ENCODE measurements around the gene KRT20. TPM values are rescaled to one million over a fixed set of nuclear protein-coding genes. Genes with fewer than 3 reads are reported as not detected.
A peak's percentile ranks its signal among the peaks of the same experiment; 100 is the strongest.
"Not testable (repeated sequence)": the region's sequence is repeated elsewhere in the genome, so short reads cannot be mapped to it uniquely, and the experiment has no call there.

KRT20 gene
- total and polyA plus RNA-seq, 2 experiments from 2014 or later = not detected

GRCh38 chr17:40921026-40921425, 36.0 kb upstream of the KRT20 start:
- TF ChIP-seq, protein P1, sequence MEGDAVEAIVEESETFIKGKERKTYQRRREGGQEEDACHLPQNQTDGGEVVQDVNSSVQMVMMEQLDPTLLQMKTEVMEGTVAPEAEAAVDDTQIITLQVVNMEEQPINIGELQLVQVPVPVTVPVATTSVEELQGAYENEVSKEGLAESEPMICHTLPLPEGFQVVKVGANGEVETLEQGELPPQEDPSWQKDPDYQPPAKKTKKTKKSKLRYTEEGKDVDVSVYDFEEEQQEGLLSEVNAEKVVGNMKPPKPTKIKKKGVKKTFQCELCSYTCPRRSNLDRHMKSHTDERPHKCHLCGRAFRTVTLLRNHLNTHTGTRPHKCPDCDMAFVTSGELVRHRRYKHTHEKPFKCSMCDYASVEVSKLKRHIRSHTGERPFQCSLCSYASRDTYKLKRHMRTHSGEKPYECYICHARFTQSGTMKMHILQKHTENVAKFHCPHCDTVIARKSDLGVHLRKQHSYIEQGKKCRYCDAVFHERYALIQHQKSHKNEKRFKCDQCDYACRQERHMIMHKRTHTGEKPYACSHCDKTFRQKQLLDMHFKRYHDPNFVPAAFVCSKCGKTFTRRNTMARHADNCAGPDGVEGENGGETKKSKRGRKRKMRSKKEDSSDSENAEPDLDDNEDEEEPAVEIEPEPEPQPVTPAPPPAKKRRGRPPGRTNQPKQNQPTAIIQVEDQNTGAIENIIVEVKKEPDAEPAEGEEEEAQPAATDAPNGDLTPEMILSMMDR (IDR thresholded peaks at IDR 0.05; ENCODE audit: low read depth, low read length) = no peak
- Histone ChIP-seq H3K27me3 (peaks cover 39% of the 10 kb centered on the region), H3K27ac (no peak overlapping the region), H3K36me3 (no peaks in the 10 kb centered on the region), H3K4me3 (no peak overlapping the region), H3K9me3 (ENCODE audit: low read depth) (no peaks in the 10 kb centered on the region), H3K4me1 (ENCODE audit: low read depth) (no peaks in the 10 kb centered on the region)
- DNase-seq (ENCODE audit: low read depth in 1 of 2, low spot score in 1 of 2) = no peak

DNA sequence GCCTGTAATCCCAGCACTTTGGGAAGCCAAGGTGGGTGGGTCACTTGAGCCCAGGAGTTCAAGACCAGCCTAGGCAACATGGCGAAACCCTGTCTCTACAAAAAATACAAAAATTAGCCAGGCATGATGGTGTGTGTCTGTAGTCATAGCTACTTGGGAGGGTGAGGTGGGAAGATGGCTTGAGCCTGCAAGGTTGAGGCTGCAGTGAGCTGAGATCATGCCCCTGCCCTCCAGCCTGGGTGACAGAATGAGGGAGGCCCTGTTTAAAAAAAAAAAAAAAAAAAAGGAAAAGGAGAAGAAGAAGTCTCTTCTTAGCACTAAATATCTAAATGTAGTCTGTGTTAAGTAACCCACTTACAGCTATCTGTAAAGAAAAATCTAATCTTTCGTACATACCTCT, 32.1 kb upstream of the KRT20 start:
- H3K4me3 ChIP-seq; DNase-seq (ENCODE audit: low read depth in 1 of 2, low spot score in 1 of 2); H3K36me3 ChIP-seq; H3K4me1 ChIP-seq (ENCODE audit: low read depth); H3K9me3 ChIP-seq (ENCODE audit: low read depth); H3K27ac ChIP-seq: not testable (repeated sequence)
- H3K27me3 ChIP-seq = peaks cover 39% of the 10 kb centered on the region

DNA sequence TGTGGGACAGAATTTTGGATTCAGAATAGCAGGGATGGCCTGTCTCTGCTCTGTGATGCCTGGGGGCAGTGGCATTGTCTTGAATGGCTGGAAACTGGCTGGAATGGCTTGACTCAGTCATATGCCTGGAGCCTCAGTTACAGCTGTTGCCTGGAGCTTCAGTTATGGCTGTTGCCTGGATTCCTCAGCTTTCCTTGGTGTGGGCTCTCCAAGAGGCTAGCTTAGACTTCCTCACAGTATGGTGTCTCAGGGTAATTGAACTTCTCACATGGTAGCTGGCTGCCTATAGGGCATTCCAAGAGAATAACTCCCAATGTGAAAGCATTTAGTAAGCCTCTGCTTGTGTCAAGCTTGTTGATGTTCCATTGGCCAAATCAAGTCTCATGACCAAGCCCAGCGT, 31.3 kb upstream of the KRT20 start:
- TF ChIP-seq, protein P1 (IDR thresholded peaks at IDR 0.05; ENCODE audit: low read depth, low read length) = no peak
- H3K27ac ChIP-seq = no peak overlapping the region
- peaks cover 4% of the 10 kb centered on the region for H3K4me1 ChIP-seq (ENCODE audit: low read depth)
- peaks cover 40% of the 10 kb centered on the region for H3K27me3 ChIP-seq
- DNase-seq (ENCODE audit: low read depth in 1 of 2, low spot score in 1 of 2) = no peak
- H3K9me3 ChIP-seq (ENCODE audit: low read depth) = no peaks in the 10 kb centered on the region
- H3K36me3 ChIP-seq = no peaks in the 10 kb centered on the region
- H3K4me3 ChIP-seq = no peak overlapping the region

- H3K27me3 ChIP-seq = peaks cover 46% of the 10 kb centered on the region
- TF ChIP-seq, protein P1 (IDR thresholded peaks at IDR 0.05; ENCODE audit: low read depth, low read length) = no peak
- no peaks in the 10 kb centered on the region for H3K9me3 ChIP-seq (ENCODE audit: low read depth)
- H3K27ac ChIP-seq = no peak overlapping the region
- H3K36me3 ChIP-seq = no peaks in the 10 kb centered on the region
- no peak for DNase-seq (ENCODE audit: low read depth in 1 of 2, low spot score in 1 of 2)
- no peak overlapping the region for H3K4me3 ChIP-seq
- peaks cover 4% of the 10 kb centered on the region for H3K4me1 ChIP-seq (ENCODE audit: low read depth)
Measured at GRCh38 chr17:40915721-40916256, 30.7 kb upstream of the KRT20 start.

- H3K27me3 ChIP-seq = peaks cover 48% of the 10 kb centered on the region
- H3K4me1 ChIP-seq (ENCODE audit: low read depth) = peaks cover 4% of the 10 kb centered on the region
- no peaks in the 10 kb centered on the region for H3K36me3 ChIP-seq
- peak in 1 of 2 donors; percentile 68 for DNase-seq (ENCODE audit: low read depth in 1 of 2, low spot score in 1 of 2)
- H3K27ac ChIP-seq = no peak overlapping the region
- TF ChIP-seq, protein P1 (IDR thresholded peaks at IDR 0.05; ENCODE audit: low read depth, low read length) = no peak
- H3K4me3 ChIP-seq = no peak overlapping the region
- no peaks in the 10 kb centered on the region for H3K9me3 ChIP-seq (ENCODE audit: low read depth)
Measured at GRCh38 chr17:40915199-40915661, 30.2 kb upstream of the KRT20 start.

- no peaks in the 10 kb centered on the region for H3K9me3 ChIP-seq (ENCODE audit: low read depth)
- H3K4me1 ChIP-seq (ENCODE audit: low read depth) = peaks cover 4% of the 10 kb centered on the region
- H3K36me3 ChIP-seq = no peaks in the 10 kb centered on the region
- no peak overlapping the region for H3K4me3 ChIP-seq
- DNase-seq (ENCODE audit: low read depth in 1 of 2, low spot score in 1 of 2) = no peak
- no peak overlapping the region for H3K27ac ChIP-seq
- H3K27me3 ChIP-seq = peaks cover 45% of the 10 kb centered on the region
- TF ChIP-seq, protein P1 (IDR thresholded peaks at IDR 0.05; ENCODE audit: low read depth, low read length) = no peak
Measured at GRCh38 chr17:40914075-40914855, 29.2 kb upstream of the KRT20 start.
